RWPE2 (cell line): ENCODE measurements around the gene KIFC1.

Experiments
- ATAC-seq: fragments of 200-7000 bp; cut with Tn5 transposase; 3 replicates; pipeline ENCODE4 v1.9.1; 2021; ENCODE audit warnings: low read depth
- DNase-seq: peaks from one replicate; pipeline ENCODE4 v3.0.0-alpha.2; 2020; ENCODE audit warnings: low spot score
- H3K27ac ChIP-seq: fragments of 450-650 bp; 2 replicates; pipeline ENCODE4 v1.5.1; 2017; ENCODE audit warnings: mild to moderate bottlenecking; ENCODE audit not compliant: poor library complexity, severe bottlenecking
- H3K27me3 ChIP-seq: fragments of 250-450 bp; sonication (Bioruptor Pico); 2 replicates; pipeline ENCODE4 v1.5.1; 2021; ENCODE audit warnings: mild to moderate bottlenecking, moderate library complexity; ENCODE audit not compliant: insufficient read depth, poor library complexity, severe bottlenecking
- H3K36me3 ChIP-seq: fragments of 250-450 bp; sonication (Bioruptor Pico); 2 replicates; pipeline ENCODE4 v1.5.1; 2020; ENCODE audit warnings: low read depth, mild to moderate bottlenecking, moderate library complexity
- H3K4me1 ChIP-seq: fragments of 250-450 bp; sonication (Bioruptor Pico); 2 replicates; pipeline ENCODE4 v1.5.1; 2021; ENCODE audit warnings: mild to moderate bottlenecking, moderate library complexity; ENCODE audit not compliant: insufficient read depth, poor library complexity, severe bottlenecking
- H3K4me3 ChIP-seq: fragments of 250-450 bp; sonication (Bioruptor Pico); 2 replicates; pipeline ENCODE4 v1.5.1; 2021; ENCODE audit warnings: mild to moderate bottlenecking, moderate library complexity; ENCODE audit not compliant: severe bottlenecking
- H3K9me3 ChIP-seq: fragments of 250-450 bp; sonication (Bioruptor Pico); 2 replicates; pipeline ENCODE4 v1.5.1; 2021; ENCODE audit warnings: mild to moderate bottlenecking, moderate library complexity; ENCODE audit not compliant: severe bottlenecking
- CTCF ChIP-seq: fragments of 450-650 bp; IDR thresholded peaks from one replicate; pipeline ENCODE4 v1.5.1; 2017; ENCODE audit warnings: mild to moderate bottlenecking, moderate library complexity; ENCODE audit not compliant: poor library complexity, severe bottlenecking

The KIFC1 gene

GRCh38 chr6:33427585-33428223 lies 36.1 kb downstream of the KIFC1 start:
- Histone ChIP-seq H3K4me1 (peaks cover 30% of the 10 kb centered on the region), H3K4me3 (peak overlapping the region; percentile 69), H3K36me3 (no peaks in the 10 kb centered on the region), H3K27me3 (no peaks in the 10 kb centered on the region), H3K9me3 (no peaks in the 10 kb centered on the region), H3K27ac (peak overlapping the region; percentile 82)
- no peak for TF ChIP-seq CTCF
- no peak for ATAC-seq
- DNase-seq = no peak

- Histone ChIP-seq H3K27ac (peak overlapping the region; percentile 82), H3K4me3 (peak overlapping the region; percentile 69), H3K9me3 (no peaks in the 10 kb centered on the region), H3K36me3 (no peaks in the 10 kb centered on the region), H3K4me1 (peaks cover 30% of the 10 kb centered on the region), H3K27me3 (no peaks in the 10 kb centered on the region)
- ATAC-seq (peak; percentile 46), DNase-seq (no peak)
- peak; percentile 32 for TF ChIP-seq CTCF
Observed at GRCh38 chr6:33428224-33428965, 36.8 kb downstream of the KIFC1 start.

- H3K27ac ChIP-seq = peak overlapping the region; percentile 82
- no peak overlapping the region for H3K4me3 ChIP-seq
- peaks cover 30% of the 10 kb centered on the region for H3K4me1 ChIP-seq
- no peaks in the 10 kb centered on the region for H3K36me3 ChIP-seq
- no peaks in the 10 kb centered on the region for H3K9me3 ChIP-seq
- DNase-seq = no peak
- no peaks in the 10 kb centered on the region for H3K27me3 ChIP-seq
- no peak for ATAC-seq
- TF ChIP-seq CTCF = peak; percentile 7
Observed at GRCh38 chr6:33428966-33429749, 37.5 kb downstream of the KIFC1 start.

GRCh38 chr6:33429750-33430052 lies 38.1 kb downstream of the KIFC1 start:
- H3K36me3 ChIP-seq = no peaks in the 10 kb centered on the region
- TF ChIP-seq CTCF = no peak
- DNase-seq = no peak
- H3K9me3 ChIP-seq = no peaks in the 10 kb centered on the region
- no peak for ATAC-seq
- peaks cover 30% of the 10 kb centered on the region for H3K4me1 ChIP-seq
- no peaks in the 10 kb centered on the region for H3K27me3 ChIP-seq
- H3K4me3 ChIP-seq = no peak overlapping the region
- peak overlapping the region; percentile 82 for H3K27ac ChIP-seq
